Natural killer cell treated with Interleukin-12 subunit alpha and Interleukin-12 subunit beta and Interleukin-15 and Interleukin-18, amount 100 ng/mL, for 72 hours (primary cell): ENCODE measurements around the gene P2RY13. TPM values are rescaled to one million over a fixed set of nuclear protein-coding genes. Genes with fewer than 3 reads are reported as not detected.
A peak's percentile ranks its signal among the peaks of the same experiment; 100 is the strongest.

Source experiments
- ATAC-seq, 2 donors: fragments of 150-1000 bp; cut with Tn5 transposase in 1 of 2; sonication (Bioruptor Pico), chemical (Tn5 transposase) in 1 of 2; 2 replicates each; pipeline ENCODE4 v1.10.0; 2021
- DNase-seq: peaks from one replicate; pipeline ENCODE4 v3.0.0; 2022; ENCODE audit warnings: low spot score
- H3K27ac Mint-ChIP-seq, 2 donors: 1 replicate in 1 of 2; 2 replicates in 1 of 2; pipeline ENCODE4 v1.8.0; 2022; ENCODE audit warnings: mixed read lengths in 2 of 2, mild to moderate bottlenecking in 1 of 2, moderate library complexity in 1 of 2
- H3K27me3 Mint-ChIP-seq, 2 donors: 1 replicate in 1 of 2; 2 replicates in 1 of 2; pipeline ENCODE4 v1.8.0; 2022; ENCODE audit warnings: mixed read lengths in 2 of 2
- H3K36me3 Mint-ChIP-seq: one replicate; pipeline ENCODE4 v1.8.0; 2022; ENCODE audit warnings: mixed read lengths
- H3K4me1 Mint-ChIP-seq, 2 donors: 1 replicate in 1 of 2; 2 replicates in 1 of 2; pipeline ENCODE4 v1.8.0; 2022; ENCODE audit warnings: low read depth in 2 of 2, mixed read lengths in 2 of 2, mild to moderate bottlenecking in 1 of 2
- H3K4me3 Mint-ChIP-seq: one replicate; pipeline ENCODE4 v1.8.0; 2022; ENCODE audit warnings: mixed read lengths
- H3K9me3 Mint-ChIP-seq: 2 replicates; pipeline ENCODE4 v1.8.0; 2022; ENCODE audit warnings: mixed read lengths
- total RNA-seq, 2 donors: library from RNA; stranded (reverse); gene quantifications; one replicate each; pipeline ENCODE4 v1.2.3, GENCODE V29; 2022

P2RY13 gene
- total RNA-seq, 2 donors from 2014 or later, result not detected

GRCh38 chr3:151345859-151346258 lies 16.5 kb upstream of the P2RY13 start:
- H3K4me1 Mint-ChIP-seq, result peaks cover 21 to 22% of the 10 kb centered on the region in 2 donors

DNA sequence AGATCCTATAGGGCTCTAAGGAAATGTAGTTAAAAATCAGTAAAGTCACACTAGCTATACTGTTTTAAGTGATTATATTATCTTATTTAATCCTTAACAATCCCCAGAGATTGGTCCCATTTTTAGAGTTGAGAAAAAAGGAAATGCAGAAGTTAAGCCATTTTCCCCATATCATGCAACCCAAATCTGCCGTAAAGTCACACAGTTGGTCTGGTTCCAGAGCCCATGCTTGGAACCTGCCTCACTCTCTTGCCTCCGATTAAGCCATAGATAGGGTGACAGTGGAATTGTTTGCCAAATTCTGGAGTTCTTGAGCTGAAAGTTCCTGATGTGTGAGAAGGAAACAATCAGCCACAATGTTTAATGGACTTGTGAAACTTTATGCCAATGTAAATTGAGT lies 2.3 kb upstream of the P2RY13 start:
- H3K4me1 Mint-ChIP-seq, result peaks cover 9 to 17% of the 10 kb centered on the region in 2 donors
- H3K4me3 Mint-ChIP-seq, result no peak overlapping the region
- no peak overlapping the region for H3K27ac Mint-ChIP-seq
- no peaks in the 10 kb centered on the region for H3K36me3 Mint-ChIP-seq
- H3K9me3 Mint-ChIP-seq, result no peaks in the 10 kb centered on the region
- no peaks in the 10 kb centered on the region for H3K27me3 Mint-ChIP-seq
- ATAC-seq (no peak), DNase-seq (no peak)

More at GRCh38 chr3:151345859-151346258, 16.5 kb upstream of the P2RY13 start:
- Mint-ChIP-seq H3K4me3 (peak overlapping the region; percentile 70), H3K27ac (peak overlapping the region; percentile 58 to 70), H3K36me3 (no peaks in the 10 kb centered on the region), H3K9me3 (no peaks in the 10 kb centered on the region), H3K27me3 (peaks cover 0 to 19% of the 10 kb centered on the region in 2 donors)
- DNase-seq (no peak), ATAC-seq (peak in 1 of 2 donors; percentile 62)

DNA sequence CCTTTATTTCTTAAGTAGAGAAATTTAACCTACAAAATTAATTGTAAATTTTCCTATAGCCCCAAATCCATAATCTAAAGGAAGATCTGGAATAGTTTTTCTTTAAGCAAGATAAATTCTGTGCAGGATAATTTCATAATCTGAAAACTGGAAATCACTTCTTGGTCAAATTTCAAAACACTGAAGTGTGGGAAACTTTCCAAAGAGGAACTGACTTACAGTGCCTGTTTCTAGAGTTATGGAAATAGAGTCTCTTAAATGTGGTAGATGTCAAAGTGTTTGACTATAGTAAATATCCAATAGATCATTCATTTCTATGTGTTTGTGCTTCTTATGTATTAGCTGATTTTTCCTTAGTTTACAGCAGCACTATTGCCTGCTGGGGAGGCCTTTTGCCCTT lies 1.6 kb upstream of the P2RY13 start:
- Mint-ChIP-seq H3K4me1 (peaks cover 9 to 17% of the 10 kb centered on the region in 2 donors), H3K27me3 (no peaks in the 10 kb centered on the region), H3K4me3 (no peak overlapping the region), H3K36me3 (no peaks in the 10 kb centered on the region), H3K9me3 (no peaks in the 10 kb centered on the region), H3K27ac (no peak overlapping the region)
- no peak for DNase-seq
- ATAC-seq, result no peak

DNA sequence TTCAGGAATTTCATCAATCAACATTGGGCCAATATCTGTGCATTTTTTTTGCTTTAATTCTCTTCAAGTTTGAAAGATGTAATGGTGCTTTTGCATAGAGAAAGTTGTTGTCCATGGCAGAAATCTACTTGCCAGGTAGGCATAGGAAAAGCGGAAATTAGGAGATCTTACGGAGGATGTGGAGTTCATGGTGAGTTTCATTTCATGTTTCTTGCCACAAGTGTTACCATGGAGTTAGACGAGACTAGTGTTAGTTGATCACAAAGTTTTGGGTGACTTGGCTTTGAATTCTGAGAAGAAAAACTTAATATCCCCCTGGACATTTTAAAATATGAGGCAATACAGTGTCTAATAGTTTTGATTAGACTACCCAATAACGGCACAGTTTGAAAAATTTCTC lies 1.0 kb upstream of the P2RY13 start:
- ATAC-seq, result no peak
- no peaks in the 10 kb centered on the region for H3K36me3 Mint-ChIP-seq
- H3K4me3 Mint-ChIP-seq, result no peak overlapping the region
- DNase-seq, result no peak
- no peaks in the 10 kb centered on the region for H3K27me3 Mint-ChIP-seq
- H3K9me3 Mint-ChIP-seq, result no peaks in the 10 kb centered on the region
- H3K4me1 Mint-ChIP-seq, result peaks cover 9 to 17% of the 10 kb centered on the region in 2 donors
- no peak overlapping the region for H3K27ac Mint-ChIP-seq

DNA sequence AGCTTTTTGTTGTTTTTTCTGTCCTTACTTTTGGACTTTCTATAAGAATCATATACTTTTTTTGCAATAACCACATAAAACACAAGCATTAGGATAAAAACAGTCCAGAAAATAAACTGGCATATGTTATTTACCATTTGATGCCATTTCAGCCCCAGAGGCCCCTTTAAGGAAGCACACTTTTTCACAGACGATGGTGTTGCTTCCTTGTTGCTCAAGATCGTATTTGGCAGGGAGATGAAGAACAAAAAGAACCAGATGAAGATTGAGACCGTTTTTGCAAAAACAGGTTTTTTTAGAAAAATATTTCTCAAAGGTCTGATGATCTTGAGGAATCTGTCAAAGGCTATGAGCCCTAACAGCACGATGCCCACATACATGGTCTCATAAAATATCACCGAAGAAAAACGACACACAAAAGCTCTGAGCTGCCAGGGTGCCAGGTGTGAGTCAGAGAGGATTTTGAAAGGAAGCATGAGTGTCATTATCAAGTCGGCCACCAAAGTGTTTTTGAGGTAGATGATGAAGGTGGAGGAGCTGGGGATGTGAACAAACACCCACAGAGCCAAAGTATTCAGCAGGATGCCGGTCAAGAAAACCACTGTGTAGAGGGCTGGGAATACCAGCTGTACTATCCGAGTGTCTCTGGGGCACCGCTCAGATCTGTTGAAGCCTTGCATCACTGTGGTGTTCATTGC lies 902 bp downstream of the P2RY13 start:
- DNase-seq (peak; percentile 62), ATAC-seq (peak; percentile 86 to 90)
- H3K27me3 Mint-ChIP-seq, result no peaks in the 10 kb centered on the region
- H3K4me1 Mint-ChIP-seq, result peaks cover 9 to 25% of the 10 kb centered on the region in 2 donors
- H3K9me3 Mint-ChIP-seq, result no peaks in the 10 kb centered on the region
- peak overlapping the region; percentile 43 to 53 for H3K27ac Mint-ChIP-seq
- H3K4me3 Mint-ChIP-seq, result peak overlapping the region; percentile 64
- no peaks in the 10 kb centered on the region for H3K36me3 Mint-ChIP-seq

- H3K27me3 Mint-ChIP-seq, result no peaks in the 10 kb centered on the region
- no peaks in the 10 kb centered on the region for H3K36me3 Mint-ChIP-seq
- H3K9me3 Mint-ChIP-seq, result no peaks in the 10 kb centered on the region
- no peak for DNase-seq
- peaks cover 9 to 21% of the 10 kb centered on the region in 2 donors for H3K4me1 Mint-ChIP-seq
- peak overlapping the region; percentile 64 for H3K4me3 Mint-ChIP-seq
- H3K27ac Mint-ChIP-seq, result peak overlapping the region; percentile 43 to 53
- no peak for ATAC-seq
Observed at GRCh38 chr3:151327571-151328198, 1.7 kb downstream of the P2RY13 start.

DNA sequence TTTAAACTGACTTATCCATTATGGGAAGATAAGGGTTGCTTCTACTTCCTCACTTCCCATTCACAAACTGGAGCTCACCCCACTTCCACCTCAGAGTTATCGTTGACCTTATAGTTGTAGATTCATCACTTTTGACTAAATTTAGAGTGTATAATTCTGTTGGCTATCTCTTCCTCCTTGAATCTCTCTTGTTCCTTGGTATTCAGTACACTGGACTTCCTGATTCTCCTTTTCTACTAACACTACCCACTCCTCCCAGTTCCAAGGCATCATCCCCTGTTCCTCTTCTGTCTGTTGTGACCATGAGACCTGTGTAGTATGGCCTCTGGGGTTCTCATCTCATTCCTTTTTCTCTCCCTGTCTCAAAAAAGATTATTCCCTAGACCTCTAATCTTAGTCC lies 6.8 kb downstream of the P2RY13 start:
- no peak for DNase-seq
- Mint-ChIP-seq H3K36me3 (no peaks in the 10 kb centered on the region), H3K4me3 (no peak overlapping the region), H3K27ac (no peak overlapping the region), H3K4me1 (peaks cover 0 to 13% of the 10 kb centered on the region in 2 donors), H3K27me3 (no peaks in the 10 kb centered on the region), H3K9me3 (no peaks in the 10 kb centered on the region)
- ATAC-seq, result no peak

GRCh38 chr3:151321526-151321925 lies 7.8 kb downstream of the P2RY13 start:
- H3K4me1 Mint-ChIP-seq, result peaks cover 0 to 13% of the 10 kb centered on the region in 2 donors
- H3K27ac Mint-ChIP-seq, result no peak overlapping the region
- no peaks in the 10 kb centered on the region for H3K27me3 Mint-ChIP-seq
- H3K9me3 Mint-ChIP-seq, result no peaks in the 10 kb centered on the region
- no peaks in the 10 kb centered on the region for H3K36me3 Mint-ChIP-seq
- DNase-seq (no peak), ATAC-seq (no peak)
- no peak overlapping the region for H3K4me3 Mint-ChIP-seq

DNA sequence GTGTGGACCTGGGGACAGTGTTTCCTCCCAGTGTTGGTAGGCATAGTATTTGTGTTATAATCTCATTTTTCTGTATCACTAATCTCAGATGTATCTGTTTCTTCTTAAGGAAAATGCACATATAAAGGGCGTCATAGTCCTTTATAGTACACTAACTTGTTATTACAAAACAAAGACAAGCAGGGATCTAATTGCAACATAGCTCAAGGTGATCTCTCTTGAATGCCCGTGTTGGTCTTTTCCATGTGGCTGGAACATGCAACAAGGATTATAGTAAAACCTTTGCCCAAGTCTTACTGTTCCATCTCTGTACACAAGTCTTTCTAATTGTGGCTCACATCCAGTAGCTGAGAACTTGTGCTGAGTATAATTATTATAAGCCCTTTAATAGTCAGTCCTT lies 9.2 kb downstream of the P2RY13 start:
- H3K36me3 Mint-ChIP-seq, result no peaks in the 10 kb centered on the region

DNA sequence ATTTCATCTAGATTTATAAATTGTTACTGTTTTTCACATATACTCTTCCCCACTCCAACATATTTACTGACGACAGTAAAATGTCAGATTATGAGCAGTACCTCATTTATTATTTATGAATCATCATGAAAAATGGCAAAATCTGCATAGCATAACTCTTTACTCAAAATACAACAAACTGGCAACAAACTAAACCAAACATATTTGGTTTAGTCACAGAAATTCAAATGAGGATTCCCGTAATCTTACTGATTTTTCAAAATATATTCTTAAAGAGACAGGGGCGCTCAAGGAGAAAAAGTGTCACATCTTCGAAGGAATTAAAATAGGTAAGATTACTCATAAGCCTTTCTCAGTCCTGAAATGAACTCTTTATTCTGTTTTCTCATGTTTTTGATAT lies 9.7 kb downstream of the P2RY13 start:
- ATAC-seq (no peak), DNase-seq (no peak)
- H3K4me1 Mint-ChIP-seq, result peaks cover 0 to 13% of the 10 kb centered on the region in 2 donors
- no peaks in the 10 kb centered on the region for H3K9me3 Mint-ChIP-seq
- H3K27me3 Mint-ChIP-seq, result peaks cover 0 to 2% of the 10 kb centered on the region in 2 donors
- no peak overlapping the region for H3K27ac Mint-ChIP-seq
- H3K36me3 Mint-ChIP-seq, result no peaks in the 10 kb centered on the region
- no peak overlapping the region for H3K4me3 Mint-ChIP-seq

More for the DNA sequence above, 9.2 kb downstream of the P2RY13 start:
- Mint-ChIP-seq H3K27ac (no peak overlapping the region), H3K4me3 (no peak overlapping the region), H3K9me3 (no peaks in the 10 kb centered on the region), H3K27me3 (no peaks in the 10 kb centered on the region), H3K4me1 (peaks cover 0 to 13% of the 10 kb centered on the region in 2 donors)
- DNase-seq (no peak), ATAC-seq (no peak)

- Mint-ChIP-seq H3K27me3 (peaks cover 0 to 2% of the 10 kb centered on the region in 2 donors), H3K36me3 (no peaks in the 10 kb centered on the region), H3K9me3 (no peaks in the 10 kb centered on the region), H3K27ac (no peak overlapping the region), H3K4me1 (peaks cover 0 to 7% of the 10 kb centered on the region in 2 donors), H3K4me3 (no peak overlapping the region)
- DNase-seq (no peak), ATAC-seq (no peak)
Observed at GRCh38 chr3:151318991-151319390, 10.4 kb downstream of the P2RY13 start.

GRCh38 chr3:151318313-151318712 lies 11.0 kb downstream of the P2RY13 start:
- Mint-ChIP-seq H3K4me3 (no peak overlapping the region), H3K4me1 (peaks cover 0 to 4% of the 10 kb centered on the region in 2 donors), H3K9me3 (no peaks in the 10 kb centered on the region), H3K36me3 (no peaks in the 10 kb centered on the region), H3K27ac (no peak overlapping the region), H3K27me3 (peaks cover 0 to 2% of the 10 kb centered on the region in 2 donors)
- no peak for DNase-seq
- no peak for ATAC-seq

DNA sequence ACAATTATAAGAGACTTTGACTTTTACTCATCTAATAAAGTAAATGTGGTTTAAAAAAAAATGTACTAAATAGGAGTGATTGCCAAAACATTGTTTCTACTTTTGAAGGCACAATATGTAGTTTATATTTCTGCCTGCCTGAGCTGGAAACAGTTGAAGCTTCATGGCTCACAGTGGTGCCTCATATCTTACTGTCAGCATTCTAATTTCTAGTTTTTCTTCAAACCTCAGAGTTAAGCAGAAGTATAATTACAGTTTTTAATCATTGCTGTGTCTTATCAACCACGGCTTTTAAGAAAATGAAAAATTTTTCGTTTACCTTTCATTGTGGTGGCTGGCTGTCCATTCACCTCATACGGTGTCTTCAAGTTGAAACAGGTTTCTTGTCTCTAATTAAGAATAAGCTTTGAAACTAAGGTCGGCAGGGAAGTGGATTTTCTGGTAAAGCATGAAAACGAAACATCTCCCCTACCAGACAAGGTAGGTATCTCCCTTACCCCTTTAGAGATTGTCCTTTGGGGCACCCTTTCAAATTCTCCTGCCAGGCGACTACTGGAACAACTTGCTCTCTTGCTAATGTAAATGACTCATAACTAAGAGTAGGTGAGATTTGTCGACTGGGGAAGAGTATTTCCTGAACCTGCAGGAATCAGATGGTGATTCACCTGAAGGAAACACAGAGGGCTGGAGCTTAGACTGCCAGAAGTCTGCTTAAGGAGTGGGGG lies 12.9 kb downstream of the P2RY13 start, which contains the start of gene GPR87:
TSS of gene GPR87 (minus strand) at position 554 of the 725 bp plus-strand sequence. CDS start 16,720 bp downstream, outside the sequence.
- H3K27ac Mint-ChIP-seq, result peak within 1 kb of the TSS in 1 of 2 donors; percentile 7

DNA sequence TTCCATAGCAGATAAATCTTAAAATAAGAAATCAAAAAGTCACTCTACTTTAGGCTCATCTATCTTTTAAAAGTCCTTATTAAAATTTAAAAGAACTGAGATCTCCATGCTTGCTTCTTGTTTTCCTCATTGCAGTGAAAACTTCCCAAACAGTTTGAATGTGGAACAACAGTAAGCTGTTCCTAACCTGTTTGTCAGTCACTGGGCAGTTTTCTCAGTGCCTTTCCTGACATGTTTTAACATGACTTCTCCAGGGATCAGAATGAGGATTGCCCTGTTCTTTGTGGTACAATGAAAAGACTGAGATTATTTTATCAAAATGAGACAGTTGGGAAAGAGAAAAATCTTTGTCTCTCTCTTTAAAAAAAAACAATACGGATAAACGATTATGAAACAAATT lies 13.5 kb downstream of the P2RY13 start:
- ATAC-seq (no peak), DNase-seq (no peak)
- H3K36me3 Mint-ChIP-seq, result no peaks in the 10 kb centered on the region
- H3K27me3 Mint-ChIP-seq, result peaks cover 0 to 2% of the 10 kb centered on the region in 2 donors
- H3K9me3 Mint-ChIP-seq, result no peaks in the 10 kb centered on the region
- H3K4me1 Mint-ChIP-seq, result no peaks in the 10 kb centered on the region
- H3K4me3 Mint-ChIP-seq, result no peak overlapping the region
- peak overlapping the region in 1 of 2 donors; percentile 7 for H3K27ac Mint-ChIP-seq

More for the DNA sequence above, 12.9 kb downstream of the P2RY13 start, which contains the start of gene GPR87:
- DNase-seq (no peak), ATAC-seq (no peak)
- Mint-ChIP-seq H3K27me3 (peaks cover 0 to 2% of the 10 kb centered on the region in 2 donors), H3K4me1 (no peaks in the 10 kb centered on the region), H3K4me3 (no peak within 1 kb of the TSS), H3K36me3 (no peaks in the 10 kb centered on the region), H3K9me3 (no peaks in the 10 kb centered on the region)
